Duodenal mucosa (tissue), 2 donors: Measurements from ENCODE around the gene ANKRD28.

Experiments
- H3K27ac ChIP-seq: one replicate; pipeline ENCODE4 v1.7.0; 2013; ENCODE audit warnings: low read depth, low read length
- H3K27me3 ChIP-seq, 2 donors: one replicate each; pipeline ENCODE4 v1.7.0; 2013; ENCODE audit warnings: low read length in 2 of 2, control low read depth in 1 of 2; ENCODE audit not compliant: insufficient read depth in 2 of 2, control insufficient read depth in 1 of 2
- H3K36me3 ChIP-seq, 2 donors: one replicate each; pipeline ENCODE4 v1.7.0; 2013; ENCODE audit warnings: low read length in 2 of 2, control low read depth in 1 of 2; ENCODE audit not compliant: insufficient read depth in 2 of 2, control insufficient read depth in 1 of 2
- H3K4me1 ChIP-seq, 2 donors: one replicate each; pipeline ENCODE4 v1.7.0; 2013; ENCODE audit warnings: low read length in 2 of 2, control low read depth in 1 of 2; ENCODE audit not compliant: insufficient read depth in 2 of 2, control insufficient read depth in 1 of 2
- H3K4me3 ChIP-seq, 2 donors: one replicate each; pipeline ENCODE4 v1.7.0; 2013; ENCODE audit warnings: low read length in 2 of 2, low read depth in 1 of 2
- H3K9ac ChIP-seq, 2 donors: one replicate each; pipeline ENCODE4 v1.7.0; 2013; ENCODE audit warnings: low read length in 2 of 2, low read depth in 1 of 2
- H3K9me3 ChIP-seq, 2 donors: one replicate each; pipeline ENCODE4 v1.7.0; 2013; ENCODE audit warnings: low read length in 2 of 2, control low read depth in 1 of 2; ENCODE audit not compliant: control insufficient read depth in 1 of 2

ANKRD28 gene

GRCh38 chr3:15805756-15806266 is 8.0 kb upstream of the ANKRD28 start:
- H3K27ac ChIP-seq: no peak overlapping the region
- H3K27me3 ChIP-seq: no peaks in the 10 kb centered on the region
- H3K4me1 ChIP-seq: peaks cover 6 to 11% of the 10 kb centered on the region in 2 donors
- no peak overlapping the region for H3K4me3 ChIP-seq
- no peak overlapping the region for H3K9ac ChIP-seq
- H3K9me3 ChIP-seq: no peaks in the 10 kb centered on the region
- H3K36me3 ChIP-seq: no peaks in the 10 kb centered on the region

DNA sequence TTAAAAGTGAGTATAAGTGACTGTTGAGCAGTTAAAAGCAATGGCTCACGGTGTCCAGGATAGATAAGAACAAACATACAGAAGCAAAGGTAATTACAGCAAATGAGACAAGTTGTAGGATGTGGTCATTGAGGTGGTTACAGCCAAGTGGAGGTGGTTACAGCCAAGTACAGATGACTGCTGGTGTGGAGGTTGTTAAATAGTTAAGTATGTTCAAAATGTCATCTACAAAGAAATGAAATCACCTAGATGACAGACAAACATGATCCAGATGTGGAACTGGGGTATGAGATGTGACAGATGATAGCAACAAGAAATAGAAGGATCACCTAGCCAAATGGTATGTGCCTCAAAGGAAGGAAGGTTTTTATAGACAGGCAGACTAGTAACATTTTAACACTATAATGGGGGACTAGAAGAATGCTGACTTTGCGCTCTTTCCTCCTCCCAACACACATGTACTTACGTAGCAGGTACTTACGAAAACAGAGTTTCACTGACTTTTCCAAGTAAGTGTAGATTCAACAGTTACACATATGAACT is 6.8 kb upstream of the ANKRD28 start:
- Histone ChIP-seq H3K27ac (no peak overlapping the region), H3K4me1 (peaks cover 11 to 16% of the 10 kb centered on the region in 2 donors), H3K9ac (no peak overlapping the region), H3K27me3 (no peaks in the 10 kb centered on the region), H3K4me3 (no peak overlapping the region), H3K9me3 (no peaks in the 10 kb centered on the region), H3K36me3 (no peaks in the 10 kb centered on the region)

GRCh38 chr3:15803921-15804320 is 6.1 kb upstream of the ANKRD28 start:
- H3K27me3 ChIP-seq: no peaks in the 10 kb centered on the region

GRCh38 chr3:15801298-15801697 is 3.5 kb upstream of the ANKRD28 start:
- no peak overlapping the region for H3K27ac ChIP-seq
- H3K27me3 ChIP-seq: no peaks in the 10 kb centered on the region
- no peak overlapping the region for H3K9ac ChIP-seq
- no peaks in the 10 kb centered on the region for H3K9me3 ChIP-seq
- peaks cover 13 to 27% of the 10 kb centered on the region in 2 donors for H3K4me1 ChIP-seq
- no peak overlapping the region for H3K4me3 ChIP-seq
- no peaks in the 10 kb centered on the region for H3K36me3 ChIP-seq

More at GRCh38 chr3:15803921-15804320, 6.1 kb upstream of the ANKRD28 start:
- Histone ChIP-seq H3K9me3 (no peaks in the 10 kb centered on the region), H3K4me1 (peaks cover 13 to 17% of the 10 kb centered on the region in 2 donors), H3K4me3 (no peak overlapping the region), H3K9ac (no peak overlapping the region), H3K27ac (no peak overlapping the region), H3K36me3 (no peaks in the 10 kb centered on the region)

DNA sequence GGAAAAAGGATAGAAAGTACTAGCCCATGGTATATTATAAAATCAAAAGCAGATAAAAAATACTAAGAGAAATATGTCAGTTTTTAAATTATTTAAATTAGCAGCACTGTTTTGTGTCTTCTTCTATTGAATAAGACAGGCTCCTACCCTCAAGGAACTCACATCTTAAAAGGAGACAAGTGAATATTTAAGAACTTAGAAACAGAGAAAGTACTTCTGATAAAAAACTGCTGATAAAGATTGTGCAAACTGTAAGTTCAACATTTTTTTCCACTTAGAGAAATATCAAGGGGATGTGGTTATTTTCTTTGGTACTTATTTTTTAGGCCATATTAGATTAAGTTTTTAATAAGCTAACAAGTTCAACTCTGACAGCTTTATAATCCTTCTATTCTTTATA is 3.0 kb upstream of the ANKRD28 start:
- Histone ChIP-seq H3K36me3 (no peaks in the 10 kb centered on the region), H3K27ac (no peak overlapping the region), H3K4me1 (peaks cover 13 to 27% of the 10 kb centered on the region in 2 donors), H3K27me3 (no peaks in the 10 kb centered on the region), H3K4me3 (no peak overlapping the region), H3K9me3 (no peaks in the 10 kb centered on the region), H3K9ac (no peak overlapping the region)

DNA sequence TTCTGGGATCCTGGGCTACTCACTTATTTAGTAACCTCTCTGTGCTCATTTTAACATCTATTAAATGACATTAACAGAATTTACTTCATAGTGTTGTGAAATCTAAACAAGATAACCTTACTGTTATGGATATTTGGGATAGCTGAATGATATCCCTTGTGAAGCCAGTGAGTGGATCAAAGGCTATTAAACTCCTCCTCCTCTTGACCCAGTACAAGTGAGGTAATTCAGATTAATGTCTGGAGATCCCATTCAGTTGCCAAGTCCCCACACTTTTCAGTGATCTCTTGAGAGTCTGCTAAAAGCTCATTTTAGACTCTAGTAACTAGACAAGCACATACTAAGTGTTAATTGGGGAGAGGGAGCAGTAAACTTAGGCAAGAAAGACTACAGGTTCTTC is 2.5 kb upstream of the ANKRD28 start:
- Histone ChIP-seq H3K27me3 (no peaks in the 10 kb centered on the region), H3K4me3 (no peak overlapping the region), H3K9ac (no peak overlapping the region), H3K9me3 (no peaks in the 10 kb centered on the region), H3K27ac (no peak overlapping the region), H3K4me1 (peaks cover 13 to 31% of the 10 kb centered on the region in 2 donors), H3K36me3 (no peaks in the 10 kb centered on the region)

DNA sequence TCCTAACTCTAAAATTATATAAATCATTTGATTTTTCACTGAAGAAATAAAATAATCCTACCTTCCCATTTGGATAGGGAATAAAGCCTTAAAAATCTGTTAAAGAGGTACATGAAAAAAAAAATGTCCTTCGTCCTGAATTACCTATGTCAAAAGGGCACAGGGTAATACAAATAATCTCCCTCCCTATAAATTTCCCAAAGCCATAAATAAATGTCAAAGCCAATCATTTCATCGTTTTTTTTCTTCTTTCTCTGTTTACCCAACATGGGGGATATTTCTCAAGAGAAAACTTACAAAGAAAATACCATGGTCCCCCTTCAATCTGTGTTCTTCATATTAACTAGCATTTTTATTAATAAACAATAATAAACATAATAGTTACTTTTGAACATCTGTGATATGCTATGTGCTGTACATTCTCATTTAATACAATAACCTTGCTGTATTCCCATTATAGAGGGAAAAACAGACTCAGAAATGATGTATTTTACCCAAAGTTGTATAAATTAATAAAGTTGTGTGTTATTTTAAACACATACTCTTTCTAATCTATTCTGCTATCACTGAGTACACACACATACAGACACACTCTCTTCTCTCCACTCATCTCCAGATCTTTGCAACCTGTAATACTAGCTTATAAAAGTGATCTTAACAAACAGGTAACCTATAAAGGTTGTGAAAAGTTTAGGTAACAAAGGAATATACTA is 910 bp upstream of the ANKRD28 start:
- H3K4me1 ChIP-seq: peaks cover 7 to 28% of the 10 kb centered on the region in 2 donors

GRCh38 chr3:15796771-15797641 is 773 bp downstream of the ANKRD28 start:
- Histone ChIP-seq H3K4me3 (peak overlapping the region; percentile 53 to 66), H3K4me1 (peaks cover 7 to 26% of the 10 kb centered on the region in 2 donors), H3K27me3 (no peaks in the 10 kb centered on the region), H3K27ac (peak overlapping the region; percentile 36), H3K36me3 (no peaks in the 10 kb centered on the region), H3K9ac (peak overlapping the region; percentile 44 to 45), H3K9me3 (no peaks in the 10 kb centered on the region)

More for the DNA sequence above, 910 bp upstream of the ANKRD28 start:
- no peak overlapping the region for H3K9ac ChIP-seq
- no peak overlapping the region for H3K4me3 ChIP-seq
- no peaks in the 10 kb centered on the region for H3K36me3 ChIP-seq
- no peaks in the 10 kb centered on the region for H3K9me3 ChIP-seq
- H3K27me3 ChIP-seq: no peaks in the 10 kb centered on the region
- no peak overlapping the region for H3K27ac ChIP-seq

DNA sequence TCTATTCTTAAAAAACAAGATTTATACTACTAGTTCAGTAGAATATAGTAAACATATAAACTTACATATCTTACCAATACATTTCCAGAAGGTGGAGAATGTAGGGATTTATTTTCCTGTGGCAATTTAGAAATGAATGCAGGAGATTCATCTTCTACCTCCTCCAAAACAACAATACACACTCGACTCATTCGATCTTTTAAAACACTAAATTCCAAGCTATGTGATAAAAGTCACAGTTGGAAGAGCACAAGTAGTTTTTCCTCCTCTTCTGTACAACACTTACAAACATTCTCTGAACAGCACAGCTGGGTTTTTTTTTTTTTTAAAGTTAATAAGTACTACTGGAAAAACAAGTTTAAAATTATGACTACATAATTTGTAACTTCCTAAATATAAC is 1.4 kb downstream of the ANKRD28 start:
- Histone ChIP-seq H3K36me3 (no peaks in the 10 kb centered on the region), H3K4me3 (peak overlapping the region; percentile 53 to 55), H3K27ac (peak overlapping the region; percentile 36)

More for the DNA sequence above, 1.4 kb downstream of the ANKRD28 start:
- Histone ChIP-seq H3K9ac (peak overlapping the region in 1 of 2 donors; percentile 45), H3K9me3 (no peaks in the 10 kb centered on the region), H3K4me1 (peaks cover 7 to 23% of the 10 kb centered on the region in 2 donors), H3K27me3 (no peaks in the 10 kb centered on the region)
